ENCODE measurements around the gene ZNF248.
A peak's percentile ranks its signal among the peaks of the same experiment; 100 is the strongest.

The ZNF248 gene

DNA sequence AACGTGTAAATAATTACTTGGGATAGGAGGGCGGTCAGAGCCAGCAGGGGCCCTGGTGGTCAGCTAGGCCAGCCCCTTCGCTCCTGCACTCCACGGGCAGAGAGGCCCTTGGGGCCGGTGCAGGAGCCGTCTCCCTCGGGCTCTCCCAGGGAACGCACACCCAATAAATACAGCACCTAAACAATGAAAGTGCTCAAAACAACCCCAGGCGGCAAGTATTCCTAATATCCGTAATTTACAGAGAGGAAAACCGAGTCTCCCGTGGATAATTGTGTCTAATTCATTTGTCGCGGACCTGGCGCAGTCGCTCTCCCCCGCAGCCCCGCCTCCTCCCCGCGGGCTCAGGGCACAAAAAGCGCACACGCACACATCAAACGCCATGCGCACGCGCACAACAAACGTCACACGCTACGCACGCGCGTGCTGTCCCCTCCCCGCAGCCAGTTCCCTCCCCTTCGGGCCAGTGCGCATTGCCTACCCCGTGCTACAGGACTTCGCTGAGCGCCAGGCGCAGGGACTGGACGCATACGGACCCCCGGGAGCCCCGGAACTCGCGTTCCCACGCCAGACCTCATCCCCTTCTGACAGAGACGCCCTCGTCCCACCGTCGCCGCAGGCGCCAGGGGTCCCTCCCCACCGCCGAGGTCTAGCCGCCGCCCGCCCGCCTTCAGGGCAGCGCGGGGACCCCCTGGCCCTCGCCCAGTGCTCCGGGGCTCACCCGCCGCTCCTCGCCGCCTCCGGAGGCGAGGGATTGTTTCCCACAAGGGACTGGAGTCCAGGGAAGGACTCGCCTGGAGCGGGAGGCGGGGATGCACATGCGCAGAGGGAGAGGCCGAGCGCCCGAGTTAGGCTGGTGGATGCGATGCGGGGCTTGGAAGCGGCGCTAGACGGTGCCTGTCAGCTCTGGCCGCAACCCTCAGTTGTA is at the start of gene ZNF248:
Gene ZNF248, minus strand, starts transcription at position 324 of the 925 bp plus-strand sequence. CDS start 1,300 bp downstream, outside the sequence.
- TF ChIP-seq ESRRG (CRISPR knock-in tag; IDR thresholded peaks at IDR 0.05) (no peak), BACH2 (CRISPR knock-in tag; IDR thresholded peaks at IDR 0.05; ENCODE audit: borderline replicate concordance) (no peak), RARB (CRISPR knock-in tag; IDR thresholded peaks at IDR 0.05) (no peak), CSDC2 (CRISPR knock-in tag; IDR thresholded peaks at IDR 0.05) (no peak), TSHZ2 (CRISPR knock-in tag; IDR thresholded peaks at IDR 0.05) (no peak), PPARA (CRISPR knock-in tag; IDR thresholded peaks at IDR 0.05; ENCODE audit: borderline replicate concordance) (no peak), OSR1 (CRISPR knock-in tag; IDR thresholded peaks at IDR 0.05) (no peak), ZC3H10 (CRISPR knock-in tag; IDR thresholded peaks at IDR 0.05) (no peak), SNAI2 (CRISPR knock-in tag; IDR thresholded peaks at IDR 0.05) (no peak), ZNF565 (CRISPR knock-in tag; conservative IDR thresholded peaks at IDR 0.05; ENCODE audit: low read depth) (no peak), ZFP30 (CRISPR knock-in tag; IDR thresholded peaks at IDR 0.05) (no peak), TCF4 (CRISPR knock-in tag; IDR thresholded peaks at IDR 0.05; ENCODE audit: borderline replicate concordance) (no peak), CREB5 (CRISPR knock-in tag; IDR thresholded peaks at IDR 0.05; ENCODE audit: low read depth) (no peak), ZNF70 (CRISPR knock-in tag; IDR thresholded peaks at IDR 0.05) (no peak), GLIS3 (CRISPR knock-in tag; IDR thresholded peaks at IDR 0.05) (no peak), PATZ1 (CRISPR knock-in tag; IDR thresholded peaks at IDR 0.05; ENCODE audit: borderline replicate concordance) (no peak), ZFP3 (CRISPR knock-in tag; IDR thresholded peaks at IDR 0.05) (no peak)
- TF ChIP-seq, protein P1, sequence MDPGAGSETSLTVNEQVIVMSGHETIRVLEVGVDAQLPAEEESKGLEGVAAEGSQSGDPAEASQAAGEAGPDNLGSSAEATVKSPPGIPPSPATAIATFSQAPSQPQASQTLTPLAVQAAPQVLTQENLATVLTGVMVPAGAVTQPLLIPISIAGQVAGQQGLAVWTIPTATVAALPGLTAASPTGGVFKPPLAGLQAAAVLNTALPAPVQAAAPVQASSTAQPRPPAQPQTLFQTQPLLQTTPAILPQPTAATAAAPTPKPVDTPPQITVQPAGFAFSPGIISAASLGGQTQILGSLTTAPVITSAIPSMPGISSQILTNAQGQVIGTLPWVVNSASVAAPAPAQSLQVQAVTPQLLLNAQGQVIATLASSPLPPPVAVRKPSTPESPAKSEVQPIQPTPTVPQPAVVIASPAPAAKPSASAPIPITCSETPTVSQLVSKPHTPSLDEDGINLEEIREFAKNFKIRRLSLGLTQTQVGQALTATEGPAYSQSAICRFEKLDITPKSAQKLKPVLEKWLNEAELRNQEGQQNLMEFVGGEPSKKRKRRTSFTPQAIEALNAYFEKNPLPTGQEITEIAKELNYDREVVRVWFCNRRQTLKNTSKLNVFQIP (CRISPR knock-in tag; IDR thresholded peaks at IDR 0.05; ENCODE audit: borderline replicate concordance, low read depth) = no peak
- TF ChIP-seq, protein P2, sequence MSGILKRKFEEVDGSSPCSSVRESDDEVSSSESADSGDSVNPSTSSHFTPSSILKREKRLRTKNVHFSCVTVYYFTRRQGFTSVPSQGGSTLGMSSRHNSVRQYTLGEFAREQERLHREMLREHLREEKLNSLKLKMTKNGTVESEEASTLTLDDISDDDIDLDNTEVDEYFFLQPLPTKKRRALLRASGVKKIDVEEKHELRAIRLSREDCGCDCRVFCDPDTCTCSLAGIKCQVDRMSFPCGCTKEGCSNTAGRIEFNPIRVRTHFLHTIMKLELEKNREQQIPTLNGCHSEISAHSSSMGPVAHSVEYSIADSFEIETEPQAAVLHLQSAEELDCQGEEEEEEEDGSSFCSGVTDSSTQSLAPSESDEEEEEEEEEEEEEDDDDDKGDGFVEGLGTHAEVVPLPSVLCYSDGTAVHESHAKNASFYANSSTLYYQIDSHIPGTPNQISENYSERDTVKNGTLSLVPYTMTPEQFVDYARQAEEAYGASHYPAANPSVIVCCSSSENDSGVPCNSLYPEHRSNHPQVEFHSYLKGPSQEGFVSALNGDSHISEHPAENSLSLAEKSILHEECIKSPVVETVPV (CRISPR knock-in tag; IDR thresholded peaks at IDR 0.05) = no peak

GRCh38 chr10:37906382-37906781 is 49.0 kb upstream of the ZNF248 start:
- no peak for ATAC-seq
- TF ChIP-seq ZFP3 (CRISPR knock-in tag; IDR thresholded peaks at IDR 0.05) (no peak), ISL1 (CRISPR knock-in tag; IDR thresholded peaks at IDR 0.05) (no peak), SNAI2 (CRISPR knock-in tag; IDR thresholded peaks at IDR 0.05) (no peak), CREB5 (CRISPR knock-in tag; IDR thresholded peaks at IDR 0.05; ENCODE audit: low read depth) (no peak), GLIS3 (CRISPR knock-in tag; IDR thresholded peaks at IDR 0.05) (no peak), ZNF8 (CRISPR knock-in tag; IDR thresholded peaks at IDR 0.05) (no peak), OSR1 (CRISPR knock-in tag; IDR thresholded peaks at IDR 0.05) (no peak), CSDC2 (CRISPR knock-in tag; IDR thresholded peaks at IDR 0.05) (no peak), TOX (CRISPR knock-in tag; IDR thresholded peaks at IDR 0.05; ENCODE audit: borderline replicate concordance) (no peak), PPARA (CRISPR knock-in tag; IDR thresholded peaks at IDR 0.05; ENCODE audit: borderline replicate concordance) (no peak)

More for the DNA sequence above, at the start of gene ZNF248:
- ATAC-seq = peak; percentile 95
